Measurements from ENCODE around the gene C10orf95. TPM values are rescaled to one million over a fixed set of nuclear protein-coding genes. Genes with fewer than 3 reads are reported as not detected.

Gene C10orf95
- total RNA-seq, 1 donor, result not detected

- no peak for DNase-seq (ENCODE audit: low read depth)
- peak overlapping the region; percentile 75 for H3K4me3 ChIP-seq (ENCODE audit: low read depth, low read length)
- TF ChIP-seq, protein P1, sequence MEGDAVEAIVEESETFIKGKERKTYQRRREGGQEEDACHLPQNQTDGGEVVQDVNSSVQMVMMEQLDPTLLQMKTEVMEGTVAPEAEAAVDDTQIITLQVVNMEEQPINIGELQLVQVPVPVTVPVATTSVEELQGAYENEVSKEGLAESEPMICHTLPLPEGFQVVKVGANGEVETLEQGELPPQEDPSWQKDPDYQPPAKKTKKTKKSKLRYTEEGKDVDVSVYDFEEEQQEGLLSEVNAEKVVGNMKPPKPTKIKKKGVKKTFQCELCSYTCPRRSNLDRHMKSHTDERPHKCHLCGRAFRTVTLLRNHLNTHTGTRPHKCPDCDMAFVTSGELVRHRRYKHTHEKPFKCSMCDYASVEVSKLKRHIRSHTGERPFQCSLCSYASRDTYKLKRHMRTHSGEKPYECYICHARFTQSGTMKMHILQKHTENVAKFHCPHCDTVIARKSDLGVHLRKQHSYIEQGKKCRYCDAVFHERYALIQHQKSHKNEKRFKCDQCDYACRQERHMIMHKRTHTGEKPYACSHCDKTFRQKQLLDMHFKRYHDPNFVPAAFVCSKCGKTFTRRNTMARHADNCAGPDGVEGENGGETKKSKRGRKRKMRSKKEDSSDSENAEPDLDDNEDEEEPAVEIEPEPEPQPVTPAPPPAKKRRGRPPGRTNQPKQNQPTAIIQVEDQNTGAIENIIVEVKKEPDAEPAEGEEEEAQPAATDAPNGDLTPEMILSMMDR (IDR thresholded peaks at IDR 0.05; ENCODE audit: insufficient read depth, low read length), result no peak
Observed at GRCh38 chr10:102450124-102450373, 1.3 kb downstream of the C10orf95 start.

GRCh38 chr10:102449321-102450123, 1.8 kb downstream of the C10orf95 start:
- TF ChIP-seq, protein P1 (IDR thresholded peaks at IDR 0.05; ENCODE audit: insufficient read depth, low read length), result no peak
- peak overlapping the region; percentile 75 for H3K4me3 ChIP-seq (ENCODE audit: low read depth, low read length)
- DNase-seq (ENCODE audit: low read depth), result peak; percentile 37

DNA sequence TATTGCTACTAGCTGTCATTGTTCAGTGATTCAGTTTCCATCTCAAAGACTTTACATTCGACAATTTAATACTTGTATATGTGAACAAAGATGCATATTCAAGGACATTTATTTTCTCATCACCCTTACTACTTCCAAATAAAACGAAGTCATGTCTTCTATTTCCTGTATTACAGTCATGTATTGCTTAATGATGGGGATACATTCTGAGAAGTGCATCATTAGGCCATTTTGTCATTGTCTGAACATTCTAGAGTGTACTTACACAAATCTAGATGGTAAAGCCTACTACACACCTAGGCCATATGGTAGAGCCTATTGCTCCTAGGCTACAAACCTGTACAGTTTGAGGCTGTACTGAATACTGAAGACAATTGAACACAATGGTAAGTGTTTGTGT, 6.5 kb downstream of the C10orf95 start:
- no peak overlapping the region for H3K4me3 ChIP-seq (ENCODE audit: low read depth, low read length)
- no peak for DNase-seq (ENCODE audit: low read depth)
- TF ChIP-seq, protein P1 (IDR thresholded peaks at IDR 0.05; ENCODE audit: insufficient read depth, low read length), result no peak

DNA sequence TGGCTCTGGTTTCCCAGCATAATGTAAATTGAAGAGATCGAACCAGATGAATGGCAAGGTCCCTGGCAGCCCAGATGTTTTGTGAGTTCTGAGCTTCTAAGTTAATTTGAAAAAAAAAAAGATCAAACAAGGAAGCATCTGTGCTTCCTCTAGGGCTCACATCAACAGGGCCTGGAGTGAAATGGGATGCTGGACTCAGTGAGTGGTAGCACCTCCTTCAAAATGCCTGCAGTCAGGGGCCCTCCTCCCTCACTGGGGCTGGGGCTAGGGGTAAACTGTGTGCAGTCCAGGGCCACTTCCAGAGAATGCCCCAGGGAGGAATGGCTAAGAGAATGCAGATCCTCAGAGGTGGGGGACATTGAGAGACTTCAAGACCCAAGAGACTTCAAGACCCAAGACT, 13.0 kb downstream of the C10orf95 start:
- H3K4me3 ChIP-seq (ENCODE audit: low read depth, low read length), result no peak overlapping the region
- DNase-seq (ENCODE audit: low read depth), result no peak
- TF ChIP-seq, protein P1 (IDR thresholded peaks at IDR 0.05; ENCODE audit: insufficient read depth, low read length), result no peak

- H3K4me3 ChIP-seq (ENCODE audit: low read depth, low read length), result no peak overlapping the region
- DNase-seq (ENCODE audit: low read depth), result no peak
- TF ChIP-seq, protein P1 (IDR thresholded peaks at IDR 0.05; ENCODE audit: insufficient read depth, low read length), result no peak
Observed at GRCh38 chr10:102437515-102437914, 13.8 kb downstream of the C10orf95 start.

DNA sequence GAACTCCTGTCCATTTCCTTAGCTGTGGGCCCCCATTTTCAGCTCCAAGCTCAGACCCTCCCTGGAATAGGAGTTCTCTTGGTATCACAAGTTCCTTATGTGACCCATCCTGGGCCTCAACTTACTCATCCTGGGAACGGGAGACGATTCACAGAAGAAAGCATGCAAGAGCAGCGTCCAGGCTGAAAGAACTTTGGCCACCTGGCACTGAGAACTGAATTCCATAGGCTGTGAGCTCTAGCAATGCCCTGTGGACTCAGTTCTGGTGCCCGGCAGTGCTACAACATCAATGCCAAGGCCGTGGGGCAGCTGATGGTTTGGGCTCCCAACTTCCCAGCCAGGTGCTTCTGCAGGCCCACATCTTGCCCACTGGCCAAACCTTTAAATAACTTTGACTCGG, 15.0 kb downstream of the C10orf95 start:
- TF ChIP-seq, protein P1 (IDR thresholded peaks at IDR 0.05; ENCODE audit: insufficient read depth, low read length), result no peak
- peak overlapping the region; percentile 18 for H3K4me3 ChIP-seq (ENCODE audit: low read depth, low read length)
- no peak for DNase-seq (ENCODE audit: low read depth)

All from fibroblast of the aortic adventitia (primary cell).